Heart left ventricle (tissue), 13 donors: ENCODE results near the gene VPREB3.

Experiments
- CTCF ChIP-seq, 12 donors: fragments of 200-600 bp; sonication (generic) in 4 of 12; IDR thresholded peaks; one replicate each; pipeline versions ENCODE4 v1.5.0 to v1.8.0; 2018 to 2022; ENCODE audit warnings: antibody characterized with exemption in 12 of 12, mild to moderate bottlenecking in 5 of 12
- POLR2A ChIP-seq, 2 donors: fragments of 450-650 bp; IDR thresholded peaks; one replicate each; pipeline ENCODE4 v1.6.1; 2017; ENCODE audit warnings: antibody characterized with exemption in 2 of 2, mild to moderate bottlenecking in 2 of 2, moderate library complexity in 2 of 2
- donor health status: ischemic (EF 13 %, LVEDD 7.1; RV severe dilation, severe dysfunction).
- donor health status: DM: no; HTN: yes; CAD: no.
- donor health status: DM: no; HTN: no; CAD: no.
- donor health status: ischemic (EF 25% LVEDD 6.9; RV normal size, moderate dysfunction).
- donor health status: ischemic (EF 25% LVEDD 5.7; RV mildly dilated, moderate dysfunction).
- donor health status: ischemic (EF 35%, LVEDD 5.7; RV mildly dilated, moderate dysfunction).
- donor health status: nonischemic (EF 11% LVEDD 7.7; RV severe dilation, severe dysfunction).
- donor health status: DM: yes; HTN: yes; CAD: no.
- donor health status: PGD.
- donor health status: ischemic (EF 29% LVEDD 5.4; RV normal size, mild dysfunction).
- donor health status: nonischemic (EF 23%, LVEDD 6.1; RV moderate dilation, normal function).

GRCh38 chr22:23708270-23708669, 46.0 kb downstream of the VPREB3 start:
- TF ChIP-seq CTCF (IDR thresholded peaks at IDR 0.05) (no peak), POLR2A (IDR thresholded peaks at IDR 0.05) (no peak)
